ENCODE data around the gene PRR35.

The PRR35 gene

GRCh38 chr16:603933-604332 is 43.7 kb downstream of the PRR35 start:
- DNase-seq (ENCODE audit: low spot score): no peak
- Histone ChIP-seq H3K4me3 (no peak overlapping the region), H3K27ac (no peak overlapping the region)
- no peak for TF ChIP-seq CTCF (IDR thresholded peaks at IDR 0.05)

- Histone ChIP-seq H3K27ac (no peak overlapping the region), H3K4me3 (no peak overlapping the region)
- DNase-seq (ENCODE audit: low spot score): no peak
- no peak for TF ChIP-seq CTCF (IDR thresholded peaks at IDR 0.05)
These were observed 46.6 kb downstream of the PRR35 start for GRCh38 chr16:606656-607307.

- TF ChIP-seq CTCF (IDR thresholded peaks at IDR 0.05): no peak
- Histone ChIP-seq H3K4me3 (no peak overlapping the region), H3K27ac (no peak overlapping the region)
- no peak for DNase-seq (ENCODE audit: low spot score)
These were observed 47.8 kb downstream of the PRR35 start for GRCh38 chr16:608019-608418.

GRCh38 chr16:609316-609715 is 49.1 kb downstream of the PRR35 start:
- TF ChIP-seq CTCF (IDR thresholded peaks at IDR 0.05): no peak
- Histone ChIP-seq H3K27ac (no peak overlapping the region), H3K4me3 (no peak overlapping the region)
- no peak for DNase-seq (ENCODE audit: low spot score)

GRCh38 chr16:609984-610383 is 49.8 kb downstream of the PRR35 start:
- DNase-seq (ENCODE audit: low spot score): no peak
- TF ChIP-seq CTCF (IDR thresholded peaks at IDR 0.05): no peak
- Histone ChIP-seq H3K4me3 (no peak overlapping the region), H3K27ac (no peak overlapping the region)

- Histone ChIP-seq H3K4me3 (no peak overlapping the region), H3K27ac (no peak overlapping the region)
- no peak for DNase-seq (ENCODE audit: low spot score)
- peak; percentile 32 for TF ChIP-seq CTCF (IDR thresholded peaks at IDR 0.05)
These were observed 50.6 kb downstream of the PRR35 start for GRCh38 chr16:610513-611381.

GRCh38 chr16:615122-615521 is 54.9 kb downstream of the PRR35 start:
- Histone ChIP-seq H3K27ac (no peak overlapping the region), H3K4me3 (no peak overlapping the region)
- no peak for DNase-seq (ENCODE audit: low spot score)
- TF ChIP-seq CTCF (IDR thresholded peaks at IDR 0.05): no peak

Data from coronary artery (tissue), 2 donors.